A549 (cell line): Measurements from ENCODE around the gene PIK3CB. TPM values are rescaled to one million over a fixed set of nuclear protein-coding genes. Genes with fewer than 3 reads are reported as not detected.
"Not testable (repeated sequence)": the region's sequence is repeated elsewhere in the genome, so short reads cannot be mapped to it uniquely, and the experiment has no call there.

Experiments used
- ATAC-seq, 2 experiments: fragments of 200-7000 bp in 1 of 2; fragments of >200 bp in 1 of 2; cut with Nextera tagmentation in 1 of 2; cut with Tn5 transposase in 1 of 2; 3 replicates each; pipeline versions ENCODE4 v1.8.0 to v1.9.1; 2018 to 2020; ENCODE audit warnings: mild to moderate bottlenecking in 1 of 2, moderate library complexity in 1 of 2
- CTCF ChIA-PET: fragments of 300-600 bp; sonication (Branson Sonifier 250); formaldehyde crosslinking; extraction: SDS; loops from one replicate; lab custom pipeline; 2021; ENCODE audit warnings: antibody characterized with exemption, inconsistent platforms; lab: Yijun Ruan, JAX
- POLR2A ChIA-PET: fragments of 350-600 bp; formaldehyde crosslinking; extraction: SDS; loops from one replicate; lab custom pipeline; 2021; ENCODE audit warnings: antibody characterized with exemption, inconsistent platforms; lab: Yijun Ruan, JAX
- DNase-seq, 2 experiments: peaks; one replicate each; pipeline versions ENCODE4 v3.0.0 to v3.0.0-alpha.2; 2011 to 2016; ENCODE audit warnings: low read depth in 1 of 2, low spot score in 1 of 2
- FAIRE-seq: peaks from 2 replicates; lab custom pipeline; 2011; peaks lifted over from hg19 to GRCh38; lab: Jason Lieb, UNC
- H3K27ac ChIP-seq, 2 experiments: fragments of >200 bp; sonication (Bioruptor Twin); formaldehyde crosslinking; 3 replicates each; pipeline ENCODE4 v1.5.1; 2016 to 2017
- H3K4me1 ChIP-seq: fragments of >200 bp; sonication (Bioruptor Twin); formaldehyde crosslinking; 3 replicates; pipeline ENCODE4 v1.6.1; 2016
- H3K4me2 ChIP-seq: fragments of >200 bp; sonication (Bioruptor Twin); formaldehyde crosslinking; 3 replicates; pipeline ENCODE4 v1.6.1; 2016
- H3K4me3 ChIP-seq: fragments of >200 bp; sonication (Bioruptor Twin); formaldehyde crosslinking; 3 replicates; pipeline ENCODE4 v1.5.1; 2016
- H3K9me3 ChIP-seq: fragments of >200 bp; sonication (Bioruptor Twin); formaldehyde crosslinking; 3 replicates; pipeline ENCODE4 v1.6.1; 2016
- BCL3 ChIP-seq: fragments of >200 bp; sonication (Bioruptor Twin); formaldehyde crosslinking; IDR thresholded peaks from 3 replicates; pipeline ENCODE4 v1.6.1; 2016
- BHLHE40 ChIP-seq: IDR thresholded peaks from 2 replicates; pipeline ENCODE4 v1.6.1; 2012; ENCODE audit warnings: low read depth, low read length, inconsistent platforms
- CBX8 ChIP-seq: fragments of 200-600 bp; sonication (generic); IDR thresholded peaks from 2 replicates; pipeline ENCODE4 v1.6.1; 2016
- CHD4 ChIP-seq: fragments of 200-600 bp; sonication (generic); IDR thresholded peaks from 2 replicates; pipeline ENCODE4 v1.6.1; 2016; ENCODE audit warnings: antibody characterized with exemption, mild to moderate bottlenecking, borderline replicate concordance
- E2F6 ChIP-seq: IDR thresholded peaks from 2 replicates; pipeline ENCODE4 v1.6.1; 2012; ENCODE audit warnings: low read depth, borderline replicate concordance
- FOXS1 ChIP-seq: fragments of 250-450 bp; sonication (Bioruptor Pico); IDR thresholded peaks from 2 replicates; pipeline ENCODE4 v1.5.0; 2020; ENCODE audit warnings: mild to moderate bottlenecking, moderate library complexity
- HDAC2 ChIP-seq: fragments of 200-600 bp; sonication (generic); IDR thresholded peaks from 2 replicates; pipeline ENCODE4 v1.6.1; 2016
- HMGXB4 ChIP-seq: fragments of 250-450 bp; sonication (Bioruptor Pico); IDR thresholded peaks from 2 replicates; pipeline ENCODE4 v1.5.0; 2021; ENCODE audit warnings: mild to moderate bottlenecking, moderate library complexity, borderline replicate concordance
- HOXA7 ChIP-seq: fragments of 250-450 bp; sonication (Bioruptor Pico); IDR thresholded peaks from 2 replicates; pipeline ENCODE4 v1.5.0; 2020; ENCODE audit warnings: mild to moderate bottlenecking, moderate library complexity
- JUN ChIP-seq, 2 experiments: fragments of >200 bp; sonication (Bioruptor Twin); formaldehyde crosslinking; IDR thresholded peaks; 2 replicates in 1 of 2; 3 replicates in 1 of 2; pipeline ENCODE4 v1.6.1; 2016 to 2017
- JUNB ChIP-seq: fragments of >200 bp; sonication (Bioruptor Twin); formaldehyde crosslinking; IDR thresholded peaks from 2 replicates; pipeline ENCODE4 v1.6.1; 2016
- KDM1A ChIP-seq: fragments of 200-600 bp; sonication (generic); IDR thresholded peaks from 2 replicates; pipeline ENCODE4 v1.6.1; 2016; ENCODE audit warnings: low read depth, mild to moderate bottlenecking
- KDM5A ChIP-seq: fragments of 200-600 bp; sonication (generic); IDR thresholded peaks from 2 replicates; pipeline ENCODE4 v1.6.1; 2016; ENCODE audit warnings: antibody characterized with exemption, mild to moderate bottlenecking
- MYC ChIP-seq: IDR thresholded peaks from 2 replicates; pipeline ENCODE4 v1.6.1; 2012; ENCODE audit warnings: mild to moderate bottlenecking, inconsistent platforms, low read length, improper control_type of control experiment, borderline replicate concordance
- NFE2L2 ChIP-seq: fragments of 150-350 bp; conservative IDR thresholded peaks from 2 replicates; pipeline ENCODE4 v1.6.1; 2014; ENCODE audit warnings: low read length
- NPAS2 ChIP-seq: fragments of 250-450 bp; sonication (Bioruptor Pico); IDR thresholded peaks from 2 replicates; pipeline ENCODE4 v1.8.0; 2022; ENCODE audit warnings: mild to moderate bottlenecking, moderate library complexity, borderline replicate concordance
- NR3C1 ChIP-seq: fragments of >200 bp; sonication (Bioruptor Twin); formaldehyde crosslinking; IDR thresholded peaks from 3 replicates; pipeline ENCODE4 v1.6.1; 2017
- PHF8 ChIP-seq: fragments of 200-600 bp; sonication (generic); IDR thresholded peaks from 2 replicates; pipeline ENCODE4 v1.6.1; 2016; ENCODE audit warnings: low read depth, mild to moderate bottlenecking, antibody characterized with exemption, moderate library complexity, borderline replicate concordance
- POLR2AphosphoS2 ChIP-seq: conservative IDR thresholded peaks from 2 replicates; pipeline ENCODE4 v1.6.1; 2012; ENCODE audit warnings: low read length, improper control_type of control experiment, inconsistent platforms
- RAD21 ChIP-seq, 2 experiments: fragments of >200 bp in 1 of 2; sonication (Bioruptor Twin) in 1 of 2; formaldehyde crosslinking in 1 of 2; IDR thresholded peaks in 1 of 2; conservative IDR thresholded peaks in 1 of 2; 2 replicates in 1 of 2; 3 replicates in 1 of 2; pipeline ENCODE4 v1.6.1; 2012 to 2018; ENCODE audit warnings: inconsistent platforms in 1 of 2
- RARB ChIP-seq: fragments of 250-450 bp; sonication (Bioruptor Pico); IDR thresholded peaks from 2 replicates; pipeline ENCODE4 v1.8.0; 2021; ENCODE audit warnings: mild to moderate bottlenecking, moderate library complexity
- RCOR1 ChIP-seq: fragments of 150-350 bp; IDR thresholded peaks from 2 replicates; pipeline ENCODE4 v1.6.1; 2014; ENCODE audit warnings: antibody characterized with exemption, low read length, low read depth
- SMC3 ChIP-seq: fragments of >200 bp; sonication (Bioruptor Twin); formaldehyde crosslinking; IDR thresholded peaks from 3 replicates; pipeline ENCODE4 v1.6.1; 2018; ENCODE audit warnings: inconsistent platforms
- TFCP2L1 ChIP-seq: fragments of 250-450 bp; sonication (Bioruptor Pico); IDR thresholded peaks from 2 replicates; pipeline ENCODE4 v1.5.0; 2021; ENCODE audit warnings: mild to moderate bottlenecking
- TP53 ChIP-seq: fragments of 250-450 bp; sonication (Bioruptor Pico); IDR thresholded peaks from 2 replicates; pipeline ENCODE4 v1.5.0; 2021; ENCODE audit warnings: mild to moderate bottlenecking, moderate library complexity
- ZFP36 ChIP-seq: fragments of 450-650 bp; IDR thresholded peaks from 2 replicates; pipeline ENCODE4 v1.6.1; 2014; ENCODE audit warnings: borderline replicate concordance; ENCODE audit not compliant: partially characterized antibody
- ZNF302 ChIP-seq: fragments of 250-450 bp; sonication (Bioruptor Pico); IDR thresholded peaks from 2 replicates; pipeline ENCODE4 v1.9.0; 2021; ENCODE audit warnings: inconsistent platforms, mild to moderate bottlenecking, moderate library complexity
- WGBS: methylation state at CpG from one replicate; pipeline ENCODE4 v1.1.6; 2017; ENCODE audit errors: missing lambda C conversion rate; 5-methylcytosine and 5-hydroxymethylcytosine counted together
- polyA plus RNA-seq, 4 experiments: library from polyadenylated mRNA; depleted of rRNA in 3 of 4; stranded (reverse); fragments of >200 nt; fragmentation: RNase III in 1 of 4; extraction: RNeasy Plus Mini Kit Qiagen cat#74134 plus additional on column Dnase treatment in 1 of 4; gene quantifications; 2 replicates in 3 of 4; 3 replicates in 1 of 4; pipeline ENCODE4 v1.2.3, GENCODE V29; 2011 to 2017
- TF ChIP-seq, protein P1 (sequence below): fragments of 150-350 bp; IDR thresholded peaks from 2 replicates; pipeline ENCODE4 v1.6.1; 2014; ENCODE audit warnings: low read depth, mild to moderate bottlenecking, low read length
- TF ChIP-seq, protein P2 (sequence below): fragments of >200 bp; sonication (Bioruptor Twin); formaldehyde crosslinking; IDR thresholded peaks from 3 replicates; pipeline ENCODE4 v1.5.1; 2016
- TF ChIP-seq, protein P3 (sequence below): fragments of 450-650 bp; IDR thresholded peaks from 2 replicates; pipeline ENCODE4 v1.6.1; 2014; ENCODE audit warnings: antibody characterized with exemption
- TF ChIP-seq, protein P4 (sequence below): fragments of >200 bp; sonication (Bioruptor Twin); formaldehyde crosslinking; IDR thresholded peaks from 2 replicates; pipeline ENCODE4 v1.6.1; 2016

Gene PIK3CB
- polyA plus RNA-seq, 2 of the 4 experiments (the other 2 are of a cell fraction): 20.7 to 23.3 TPM

DNA sequence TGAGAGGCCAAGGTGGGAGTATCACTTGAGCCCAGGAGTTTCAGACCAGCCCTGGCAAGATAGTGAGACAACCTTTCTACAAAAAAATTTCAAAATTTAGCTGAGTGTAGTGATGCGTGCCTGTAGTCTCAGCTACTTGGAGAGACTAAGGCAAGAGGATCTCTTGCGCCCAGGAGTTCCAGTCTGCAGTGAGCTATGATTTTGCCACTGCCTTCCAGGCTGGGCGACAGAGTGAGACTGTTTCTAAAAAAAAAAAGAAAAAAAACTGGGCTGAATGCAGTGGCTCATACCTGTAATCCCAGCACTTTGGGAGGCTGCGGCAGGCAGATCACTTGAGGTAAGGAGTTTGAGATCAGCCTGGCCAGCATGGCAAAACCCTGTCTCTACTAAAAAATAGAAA is 14.0 kb upstream of the PIK3CB start (continued):
- TF ChIP-seq BCL3 (no peak), TP53 (CRISPR knock-in tag) (no peak)

- DNase-seq, H3K9me3 ChIP-seq, H3K4me2 ChIP-seq, H3K27ac ChIP-seq, H3K4me3 ChIP-seq, ATAC-seq, H3K4me1 ChIP-seq, FAIRE-seq, POLR2A ChIA-PET: not testable (repeated sequence)
- CTCF ChIA-PET: interaction anchor here (1.4 kb wide), 1 partner anchor 69 kb away, joined by 3 read pairs; no protein-coding TSS in a partner anchor
- 93% methylated on average over 1 of the region's 1 CpG for WGBS
Measured at GRCh38 chr3:138846824-138847223, 12.1 kb upstream of the PIK3CB start.

DNA sequence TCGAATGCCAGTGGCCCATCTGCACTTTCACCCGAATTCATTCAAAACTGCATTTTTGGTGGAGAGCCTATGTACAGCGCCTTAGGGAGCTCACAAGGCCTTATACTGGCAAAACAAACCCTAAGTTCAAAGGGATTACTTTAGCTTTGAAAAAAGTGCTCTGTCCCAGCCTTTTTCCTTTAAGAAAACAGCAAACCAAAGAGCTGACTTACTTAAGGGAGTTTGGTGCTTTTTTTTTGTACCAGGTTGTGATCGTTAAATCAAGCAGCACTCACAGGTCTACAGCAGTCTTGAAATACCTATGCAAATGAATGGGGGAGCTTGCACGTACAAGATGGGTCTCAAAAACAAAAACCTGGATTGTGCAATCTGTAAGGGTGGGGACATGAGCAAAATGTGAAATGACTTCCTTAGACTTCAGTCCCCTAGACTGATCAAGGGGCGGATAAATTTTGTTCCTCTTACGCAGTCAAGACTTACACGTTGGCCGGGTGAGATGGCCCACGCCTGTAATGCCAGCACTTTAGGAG is 11.6 kb upstream of the PIK3CB start:
- no peak for FAIRE-seq
- ATAC-seq: no peak

GRCh38 chr3:138845771-138846173 is 11.0 kb upstream of the PIK3CB start:
- POLR2A ChIA-PET: interaction anchor here (0.6 kb wide), 1 partner anchor 39 kb away, joined by 3 read pairs; no protein-coding TSS in a partner anchor
- no peak overlapping the region for H3K4me3 ChIP-seq
- no peaks in the 10 kb centered on the region for H3K9me3 ChIP-seq
- no peak overlapping the region for H3K27ac ChIP-seq
- ATAC-seq (no peak), DNase-seq (no peak), FAIRE-seq (no peak)
- H3K4me1 ChIP-seq: no peaks in the 10 kb centered on the region
- CTCF ChIA-PET: no interaction called here
- 53% methylated on average over 6 of the region's 6 CpGs for WGBS
- no peak overlapping the region for H3K4me2 ChIP-seq
- TF ChIP-seq, protein P1, sequence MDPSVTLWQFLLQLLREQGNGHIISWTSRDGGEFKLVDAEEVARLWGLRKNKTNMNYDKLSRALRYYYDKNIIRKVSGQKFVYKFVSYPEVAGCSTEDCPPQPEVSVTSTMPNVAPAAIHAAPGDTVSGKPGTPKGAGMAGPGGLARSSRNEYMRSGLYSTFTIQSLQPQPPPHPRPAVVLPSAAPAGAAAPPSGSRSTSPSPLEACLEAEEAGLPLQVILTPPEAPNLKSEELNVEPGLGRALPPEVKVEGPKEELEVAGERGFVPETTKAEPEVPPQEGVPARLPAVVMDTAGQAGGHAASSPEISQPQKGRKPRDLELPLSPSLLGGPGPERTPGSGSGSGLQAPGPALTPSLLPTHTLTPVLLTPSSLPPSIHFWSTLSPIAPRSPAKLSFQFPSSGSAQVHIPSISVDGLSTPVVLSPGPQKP: no peak
- TF ChIP-seq KDM5A: no peak
- no peak for TF ChIP-seq HOXA7
- no peak for TF ChIP-seq TFCP2L1 (CRISPR knock-in tag)
- TF ChIP-seq NR3C1: no peak
- TF ChIP-seq HMGXB4 (CRISPR knock-in tag): no peak
- TF ChIP-seq ZNF302: no peak
- no peak for TF ChIP-seq CHD4
- TF ChIP-seq, protein P2, sequence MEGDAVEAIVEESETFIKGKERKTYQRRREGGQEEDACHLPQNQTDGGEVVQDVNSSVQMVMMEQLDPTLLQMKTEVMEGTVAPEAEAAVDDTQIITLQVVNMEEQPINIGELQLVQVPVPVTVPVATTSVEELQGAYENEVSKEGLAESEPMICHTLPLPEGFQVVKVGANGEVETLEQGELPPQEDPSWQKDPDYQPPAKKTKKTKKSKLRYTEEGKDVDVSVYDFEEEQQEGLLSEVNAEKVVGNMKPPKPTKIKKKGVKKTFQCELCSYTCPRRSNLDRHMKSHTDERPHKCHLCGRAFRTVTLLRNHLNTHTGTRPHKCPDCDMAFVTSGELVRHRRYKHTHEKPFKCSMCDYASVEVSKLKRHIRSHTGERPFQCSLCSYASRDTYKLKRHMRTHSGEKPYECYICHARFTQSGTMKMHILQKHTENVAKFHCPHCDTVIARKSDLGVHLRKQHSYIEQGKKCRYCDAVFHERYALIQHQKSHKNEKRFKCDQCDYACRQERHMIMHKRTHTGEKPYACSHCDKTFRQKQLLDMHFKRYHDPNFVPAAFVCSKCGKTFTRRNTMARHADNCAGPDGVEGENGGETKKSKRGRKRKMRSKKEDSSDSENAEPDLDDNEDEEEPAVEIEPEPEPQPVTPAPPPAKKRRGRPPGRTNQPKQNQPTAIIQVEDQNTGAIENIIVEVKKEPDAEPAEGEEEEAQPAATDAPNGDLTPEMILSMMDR: no peak
- no peak for TF ChIP-seq JUN (IDR thresholded peaks at IDR 0.05)
- no peak for TF ChIP-seq RARB (CRISPR knock-in tag)

More for the DNA sequence above, 11.6 kb upstream of the PIK3CB start:
- no peak for DNase-seq
- WGBS: 84% methylated on average over 10 of the region's 10 CpGs
- H3K9me3 ChIP-seq: no peaks in the 10 kb centered on the region
- no peaks in the 10 kb centered on the region for H3K4me1 ChIP-seq
- TF ChIP-seq NPAS2 (no peak), RAD21 (conservative IDR thresholded peaks at IDR 0.05 in 1 of 2, IDR thresholded peaks at IDR 0.05 in 1 of 2) (no peak), E2F6 (no peak), SMC3 (no peak), TFCP2L1 (CRISPR knock-in tag) (no peak), PHF8 (no peak), RCOR1 (no peak), KDM1A (no peak), CBX8 (no peak), NFE2L2 (no peak), FOXS1 (no peak), BHLHE40 (no peak), MYC (no peak), ZFP36 (no peak), KDM5A (no peak), JUNB (no peak), HDAC2 (no peak), POLR2AphosphoS2 (no peak)
- TF ChIP-seq, protein P3, sequence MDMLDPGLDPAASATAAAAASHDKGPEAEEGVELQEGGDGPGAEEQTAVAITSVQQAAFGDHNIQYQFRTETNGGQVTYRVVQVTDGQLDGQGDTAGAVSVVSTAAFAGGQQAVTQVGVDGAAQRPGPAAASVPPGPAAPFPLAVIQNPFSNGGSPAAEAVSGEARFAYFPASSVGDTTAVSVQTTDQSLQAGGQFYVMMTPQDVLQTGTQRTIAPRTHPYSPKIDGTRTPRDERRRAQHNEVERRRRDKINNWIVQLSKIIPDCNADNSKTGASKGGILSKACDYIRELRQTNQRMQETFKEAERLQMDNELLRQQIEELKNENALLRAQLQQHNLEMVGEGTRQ: no peak
- TF ChIP-seq, protein P4, sequence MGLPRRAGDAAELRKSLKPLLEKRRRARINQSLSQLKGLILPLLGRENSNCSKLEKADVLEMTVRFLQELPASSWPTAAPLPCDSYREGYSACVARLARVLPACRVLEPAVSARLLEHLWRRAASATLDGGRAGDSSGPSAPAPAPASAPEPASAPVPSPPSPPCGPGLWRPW: no peak
- no peak overlapping the region for H3K27ac ChIP-seq
- CTCF ChIA-PET: interaction anchor here (1.4 kb wide), 1 partner anchor 69 kb away, joined by 3 read pairs; no protein-coding TSS in a partner anchor
- H3K4me3 ChIP-seq: no peak overlapping the region
- H3K4me2 ChIP-seq: no peak overlapping the region
- POLR2A ChIA-PET: interaction anchor here (0.6 kb wide), 1 partner anchor 38 kb away, joined by 3 read pairs; no protein-coding TSS in a partner anchor
